CD4-positive, alpha-beta T cell (primary cell): ENCODE results near the gene KCMF1. TPM values are rescaled to one million over a fixed set of nuclear protein-coding genes. Genes with fewer than 3 reads are reported as not detected.
A peak's percentile ranks its signal among the peaks of the same experiment; 100 is the strongest.

Experiments
- ATAC-seq: fragments of 200-7000 bp; cut with Tn5 transposase; one replicate; pipeline ENCODE4 v1.10.0; 2022; ENCODE audit warnings: mild to moderate bottlenecking; ENCODE audit not compliant: poor library complexity
- CTCF ChIA-PET: fragments of 350-600 bp; sonication (Branson Sonifier 250); formaldehyde crosslinking; loops from one replicate; lab custom pipeline; 2021; ENCODE audit warnings: antibody characterized with exemption, inconsistent platforms; lab: Charles Lee
- POLR2A ChIA-PET: fragments of 350-600 bp; sonication (Branson Sonifier 250); formaldehyde crosslinking; loops from one replicate; lab custom pipeline; 2021; ENCODE audit warnings: antibody characterized with exemption, inconsistent platforms; lab: Charles Lee
- DNase-seq, 14 experiments: peaks; one replicate each; pipeline ENCODE4 v3.0.0-alpha.2; 2013 to 2020; ENCODE audit warnings: mixed read lengths in 2 of 14
- H3K27ac ChIP-seq, 2 donors: one replicate each; pipeline versions ENCODE4 v1.5.1 to v1.7.0; 2013; ENCODE audit warnings: low read length in 2 of 2, low read depth in 1 of 2, mild to moderate bottlenecking in 1 of 2
- H3K27me3 ChIP-seq, 2 experiments: 1 replicate in 1 of 2; 2 replicates in 1 of 2; pipeline versions ENCODE4 v1.6.1 to v1.7.0; 2013; ENCODE audit warnings: low read length in 2 of 2, control low read depth in 1 of 2, mild to moderate bottlenecking in 1 of 2, moderate library complexity in 1 of 2; ENCODE audit not compliant: insufficient read depth in 2 of 2, control insufficient read depth in 1 of 2
- H3K36me3 ChIP-seq: one replicate; pipeline ENCODE4 v1.6.1; 2013; ENCODE audit warnings: low read length, control low read depth; ENCODE audit not compliant: insufficient read depth
- H3K4me1 ChIP-seq: one replicate; pipeline ENCODE4 v1.6.1; 2013; ENCODE audit warnings: low read length, control low read depth; ENCODE audit not compliant: insufficient read depth
- H3K4me3 ChIP-seq: one replicate; pipeline ENCODE4 v1.5.1; 2013; ENCODE audit warnings: mild to moderate bottlenecking, low read length, moderate library complexity
- H3K9me3 ChIP-seq, 2 experiments: 1 replicate in 1 of 2; 2 replicates in 1 of 2; pipeline versions ENCODE4 v1.6.1 to v1.7.0; 2013; ENCODE audit warnings: low read length in 2 of 2, mild to moderate bottlenecking in 2 of 2, control low read depth in 1 of 2, moderate library complexity in 1 of 2; ENCODE audit not compliant: control insufficient read depth in 1 of 2, insufficient read depth in 1 of 2
- H3K27ac Mint-ChIP-seq: one replicate; pipeline ENCODE4 v1.8.0; 2020; ENCODE audit warnings: mixed read lengths
- H3K27me3 Mint-ChIP-seq: one replicate; pipeline ENCODE4 v1.8.0; 2021; ENCODE audit warnings: mixed read lengths
- H3K36me3 Mint-ChIP-seq: one replicate; pipeline ENCODE4 v1.8.0; 2021; ENCODE audit warnings: low read depth, mixed read lengths
- H3K4me1 Mint-ChIP-seq: one replicate; pipeline ENCODE4 v1.8.0; 2021; ENCODE audit warnings: low read depth, mixed read lengths
- H3K4me3 Mint-ChIP-seq: one replicate; pipeline ENCODE4 v1.8.0; 2020; ENCODE audit warnings: mild to moderate bottlenecking, mixed read lengths
- H3K9me3 Mint-ChIP-seq: one replicate; pipeline ENCODE4 v1.8.0; 2020; ENCODE audit warnings: mixed read lengths
- intact Hi-C, 2 experiments: fragments of 100-400 bp; cut with DNase I in 1 of 2; cut with micrococcal nuclease in 1 of 2; formaldehyde crosslinking; loops; one replicate each; pipeline versions ENCODE4 v1.15.1 to v1.9.0; 2023 to 2025; cut with DNase I, micrococcal nuclease
- total RNA-seq, 174 experiments: library from RNA in 2 of 174; stranded (reverse) in 2 of 174; gene quantifications; one replicate each; pipeline ENCODE4 v1.2.3 and lab custom pipeline; 2021 to 2026
- TF ChIP-seq, protein P1 (sequence below): fragments of 200-600 bp; IDR thresholded peaks from one replicate; pipeline ENCODE4 v1.8.0; 2022; ENCODE audit warnings: antibody characterized with exemption, mild to moderate bottlenecking

KCMF1 gene
- total RNA-seq, 2 experiments from 2014 or later = 72.4 to 78.0 TPM

- Mint-ChIP-seq H3K4me1 (peaks cover 31% of the 10 kb centered on the region), H3K27me3 (no peaks in the 10 kb centered on the region), H3K4me3 (peak overlapping the region; percentile 30), H3K36me3 (no peaks in the 10 kb centered on the region), H3K27ac (peak overlapping the region; percentile 81), H3K9me3 (no peaks in the 10 kb centered on the region)
- POLR2A ChIA-PET = interaction anchor here (0.6 to 4.0 kb wide), 18 partner anchors 8 to 488 kb away, joined by 3 to 45 read pairs (median 4); partner anchors contain the start of genes KCMF1 and SUCLG1
- Histone ChIP-seq H3K36me3 (no peaks in the 10 kb centered on the region), H3K27me3 (no peaks in the 10 kb centered on the region), H3K4me1 (peaks cover 23% of the 10 kb centered on the region), H3K9me3 (no peaks in the 10 kb centered on the region), H3K27ac (peak overlapping the region; percentile 43 to 53), H3K4me3 (peak overlapping the region; percentile 25)
- ATAC-seq (peak; percentile 83), DNase-seq (peak in 12 of 14 experiments; percentile 15 to 80 (median 50))
- intact Hi-C loops = loop anchor here in 1 of 2 experiments (2.0 kb wide), 1 partner anchor 20 kb away; no protein-coding TSS in a partner anchor
- TF ChIP-seq, protein P1, sequence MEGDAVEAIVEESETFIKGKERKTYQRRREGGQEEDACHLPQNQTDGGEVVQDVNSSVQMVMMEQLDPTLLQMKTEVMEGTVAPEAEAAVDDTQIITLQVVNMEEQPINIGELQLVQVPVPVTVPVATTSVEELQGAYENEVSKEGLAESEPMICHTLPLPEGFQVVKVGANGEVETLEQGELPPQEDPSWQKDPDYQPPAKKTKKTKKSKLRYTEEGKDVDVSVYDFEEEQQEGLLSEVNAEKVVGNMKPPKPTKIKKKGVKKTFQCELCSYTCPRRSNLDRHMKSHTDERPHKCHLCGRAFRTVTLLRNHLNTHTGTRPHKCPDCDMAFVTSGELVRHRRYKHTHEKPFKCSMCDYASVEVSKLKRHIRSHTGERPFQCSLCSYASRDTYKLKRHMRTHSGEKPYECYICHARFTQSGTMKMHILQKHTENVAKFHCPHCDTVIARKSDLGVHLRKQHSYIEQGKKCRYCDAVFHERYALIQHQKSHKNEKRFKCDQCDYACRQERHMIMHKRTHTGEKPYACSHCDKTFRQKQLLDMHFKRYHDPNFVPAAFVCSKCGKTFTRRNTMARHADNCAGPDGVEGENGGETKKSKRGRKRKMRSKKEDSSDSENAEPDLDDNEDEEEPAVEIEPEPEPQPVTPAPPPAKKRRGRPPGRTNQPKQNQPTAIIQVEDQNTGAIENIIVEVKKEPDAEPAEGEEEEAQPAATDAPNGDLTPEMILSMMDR = no peak
- CTCF ChIA-PET = interaction anchor here (0.7 to 12.1 kb wide), 9 partner anchors 9 to 64 kb away, joined by 3 to 117 read pairs (median 4); no protein-coding TSS in a partner anchor
Measured at GRCh38 chr2:84946204-84947009, 24.6 kb upstream of the KCMF1 start.

GRCh38 chr2:84947010-84947593, 23.9 kb upstream of the KCMF1 start:
- no peaks in the 10 kb centered on the region for H3K36me3 Mint-ChIP-seq
- ChIA-PET CTCF (interaction anchor here (0.7 to 12.1 kb wide), 8 partner anchors 9 to 65 kb away, joined by 3 to 117 read pairs (median 4); no protein-coding TSS in a partner anchor), POLR2A (interaction anchor here (1.3 to 4.0 kb wide), 10 partner anchors 10 to 488 kb away, joined by 4 to 45 read pairs (median 5); partner anchors contain the start of genes KCMF1 and SUCLG1)
- no peak overlapping the region for H3K4me3 Mint-ChIP-seq
- Histone ChIP-seq H3K9me3 (no peaks in the 10 kb centered on the region), H3K27me3 (no peaks in the 10 kb centered on the region), H3K4me3 (no peak overlapping the region), H3K4me1 (peaks cover 23% of the 10 kb centered on the region), H3K36me3 (no peaks in the 10 kb centered on the region), H3K27ac (peak overlapping the region in 1 of 2 donors; percentile 43)
- intact Hi-C loops = loop anchor here in 1 of 2 experiments (2.0 kb wide), 1 partner anchor 20 kb away; no protein-coding TSS in a partner anchor
- H3K9me3 Mint-ChIP-seq = no peaks in the 10 kb centered on the region
- H3K4me1 Mint-ChIP-seq = peaks cover 31% of the 10 kb centered on the region
- TF ChIP-seq, protein P1 = no peak
- ATAC-seq (no peak), DNase-seq (no peak)
- no peaks in the 10 kb centered on the region for H3K27me3 Mint-ChIP-seq
- peak overlapping the region; percentile 81 for H3K27ac Mint-ChIP-seq

- H3K4me3 Mint-ChIP-seq = no peak overlapping the region
- no peak for ATAC-seq
- ChIA-PET CTCF (interaction anchor here (1.3 kb wide), 1 partner anchor 28 kb away, joined by 3 read pairs; no protein-coding TSS in a partner anchor), POLR2A (no interaction called here)
- no peaks in the 10 kb centered on the region for H3K27me3 Mint-ChIP-seq
- TF ChIP-seq, protein P1 = no peak
- Histone ChIP-seq H3K4me3 (no peak overlapping the region), H3K4me1 (no peaks in the 10 kb centered on the region), H3K9me3 (no peaks in the 10 kb centered on the region), H3K36me3 (no peaks in the 10 kb centered on the region), H3K27ac (no peak overlapping the region), H3K27me3 (no peaks in the 10 kb centered on the region)
- H3K36me3 Mint-ChIP-seq = no peaks in the 10 kb centered on the region
- H3K4me1 Mint-ChIP-seq = peaks cover 4% of the 10 kb centered on the region
- intact Hi-C loops = no loop called here
- no peaks in the 10 kb centered on the region for H3K9me3 Mint-ChIP-seq
- H3K27ac Mint-ChIP-seq = no peak overlapping the region
- no peak for DNase-seq
Measured at GRCh38 chr2:84953535-84953934, 17.4 kb upstream of the KCMF1 start.
